ENCODE results near the gene GLYATL2.

The GLYATL2 gene, protein sequence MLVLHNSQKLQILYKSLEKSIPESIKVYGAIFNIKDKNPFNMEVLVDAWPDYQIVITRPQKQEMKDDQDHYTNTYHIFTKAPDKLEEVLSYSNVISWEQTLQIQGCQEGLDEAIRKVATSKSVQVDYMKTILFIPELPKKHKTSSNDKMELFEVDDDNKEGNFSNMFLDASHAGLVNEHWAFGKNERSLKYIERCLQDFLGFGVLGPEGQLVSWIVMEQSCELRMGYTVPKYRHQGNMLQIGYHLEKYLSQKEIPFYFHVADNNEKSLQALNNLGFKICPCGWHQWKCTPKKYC

DNA sequence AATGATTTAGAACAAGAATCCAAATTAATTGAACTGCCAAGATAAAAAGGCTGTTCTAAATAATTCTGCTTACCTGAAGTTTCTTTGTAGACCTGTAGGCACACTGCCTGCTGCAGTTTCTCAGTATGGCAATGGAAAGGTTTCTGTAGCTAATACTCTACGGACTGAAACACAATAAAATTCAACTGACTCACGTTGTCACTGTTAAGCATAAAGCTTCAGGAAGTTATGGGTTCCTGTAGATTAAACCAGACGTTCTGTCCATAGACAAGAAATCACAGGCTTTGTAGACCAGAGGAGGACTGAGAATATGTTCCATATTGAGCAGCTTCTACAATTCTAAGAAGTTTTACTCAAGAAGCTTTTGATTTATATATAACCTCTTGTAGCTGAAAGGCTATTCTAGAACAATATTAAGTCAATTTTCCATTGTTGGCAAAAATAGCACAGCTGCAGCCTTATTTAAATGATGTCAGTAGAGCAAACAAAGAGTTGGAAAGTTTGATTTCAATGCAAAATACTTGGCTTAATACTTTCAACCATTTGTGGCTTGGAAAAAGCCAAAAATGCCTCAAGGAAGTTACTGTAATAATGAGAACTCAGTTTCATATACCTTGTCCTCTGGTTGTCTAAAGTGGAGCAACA lies at the start of gene GLYATL2:
Gene GLYATL2 (minus strand): TSS at position 344 of the 645 bp plus-strand sequence. CDS start 5,092 bp downstream, outside the sequence.
- DNase-seq: no peak

DNA sequence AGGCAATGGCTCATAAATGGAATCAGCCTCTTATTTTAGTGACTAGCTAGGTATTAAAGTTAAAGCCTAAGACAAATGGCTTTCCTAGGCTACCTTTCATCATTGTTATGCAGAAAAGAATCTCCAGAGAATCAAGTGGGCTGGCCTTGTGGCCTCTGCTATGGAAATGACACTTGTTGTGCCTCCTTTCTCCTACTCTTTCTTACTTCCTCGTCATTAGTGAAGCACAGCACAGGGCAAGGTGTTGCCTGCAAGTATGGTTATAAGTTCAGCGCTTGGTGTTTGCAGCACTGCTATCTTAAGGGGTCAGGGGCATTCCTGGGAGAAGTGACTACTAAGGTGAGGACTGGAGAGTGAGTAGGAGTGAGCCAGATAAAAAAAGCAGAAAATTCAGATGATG lies 49.4 kb upstream of the GLYATL2 start:
- DNase-seq: no peak

DNA sequence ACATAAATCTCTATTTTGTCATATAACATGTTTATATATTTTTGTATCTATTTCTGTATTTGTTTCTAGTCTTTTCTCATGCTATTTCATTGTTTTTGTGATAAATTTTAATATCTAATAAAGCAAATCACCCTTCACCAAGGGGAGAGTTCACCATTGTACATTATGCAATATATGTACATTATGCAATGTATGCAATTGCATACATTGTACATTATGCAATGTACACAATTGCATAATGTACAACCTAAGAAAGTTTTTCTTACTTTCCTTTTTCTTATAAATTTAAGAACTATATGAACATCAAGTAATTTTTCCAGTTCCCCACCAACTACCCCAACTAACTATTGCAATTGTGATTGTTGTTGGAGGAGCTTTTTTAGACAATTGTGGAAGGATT lies 44.1 kb upstream of the GLYATL2 start:
- DNase-seq: no peak

DNA sequence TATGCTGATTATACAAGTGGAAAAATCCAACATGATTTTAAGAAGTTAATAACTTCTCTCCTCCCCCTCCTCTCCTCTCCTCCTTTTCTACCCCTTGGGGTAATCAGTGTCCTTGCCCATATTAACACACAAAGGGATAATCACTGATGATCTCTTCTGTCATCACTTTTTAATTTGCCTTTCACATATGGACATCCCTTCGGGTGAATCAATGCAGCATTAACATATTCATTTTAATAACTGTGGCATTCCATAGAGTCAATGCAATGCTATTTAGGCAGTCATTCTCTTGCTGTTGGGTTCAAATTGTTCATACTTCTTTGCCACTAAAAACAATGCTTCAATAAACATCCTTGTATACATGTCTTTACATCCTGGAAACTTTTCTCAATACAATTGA lies 42.9 kb upstream of the GLYATL2 start:
- no peak for DNase-seq

DNA sequence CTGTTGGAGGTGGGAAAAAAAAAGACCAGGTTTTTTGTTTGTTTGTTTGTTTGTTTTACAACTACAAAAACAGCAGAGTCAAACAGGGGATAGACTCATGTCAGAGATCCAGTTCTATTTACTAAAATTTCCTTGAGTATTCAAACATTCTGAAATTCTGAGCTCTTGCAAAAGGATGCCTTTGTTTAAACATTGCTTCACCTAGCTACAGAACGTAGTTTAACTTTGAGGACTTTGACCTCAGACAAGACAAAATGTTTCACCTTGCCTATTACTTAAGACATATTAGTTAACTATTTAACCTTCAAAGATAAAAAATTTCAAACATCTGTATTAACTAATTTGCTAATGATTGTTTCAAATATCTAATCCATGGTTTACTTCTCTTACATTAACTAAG lies 36.1 kb upstream of the GLYATL2 start:
- DNase-seq: no peak

DNA sequence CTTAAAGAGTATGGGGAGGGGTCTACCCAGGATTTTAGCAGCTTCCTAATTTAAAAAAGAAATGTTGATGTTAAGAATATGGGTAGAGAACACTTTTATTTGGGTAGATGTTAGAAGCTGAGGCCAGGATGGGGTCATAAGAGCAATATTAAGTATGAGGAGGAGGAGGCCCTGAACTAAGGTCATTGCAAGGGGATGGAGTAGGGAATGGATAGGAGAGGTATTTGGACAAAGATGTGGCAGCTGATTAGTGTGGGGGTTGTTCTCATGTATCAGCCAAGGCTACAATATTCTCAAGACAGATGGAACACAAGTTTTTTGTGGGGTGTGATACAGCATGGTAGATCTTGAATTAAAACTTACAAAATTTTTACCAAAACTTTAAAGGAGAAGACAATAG lies 35.7 kb upstream of the GLYATL2 start:
- no peak for DNase-seq

DNA sequence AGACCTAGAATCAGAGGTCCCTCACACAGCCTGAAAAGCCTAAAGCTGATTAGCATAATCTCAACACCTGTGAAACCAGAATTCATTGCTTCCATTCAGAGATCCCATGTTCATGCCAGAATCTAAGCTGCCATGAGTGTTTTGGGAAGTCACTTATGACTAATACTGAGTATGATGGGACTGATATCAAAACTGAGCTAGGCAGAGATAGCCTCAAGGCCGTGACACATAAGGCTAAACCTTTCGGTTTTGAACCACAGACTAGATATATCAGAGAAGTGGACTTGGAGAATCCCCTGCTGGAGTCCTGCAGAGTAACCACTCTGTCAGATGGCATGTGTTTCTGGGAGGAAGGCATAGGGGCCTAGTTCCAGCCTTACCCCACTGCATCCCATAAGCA lies 23.1 kb upstream of the GLYATL2 start:
- DNase-seq: no peak

DNA sequence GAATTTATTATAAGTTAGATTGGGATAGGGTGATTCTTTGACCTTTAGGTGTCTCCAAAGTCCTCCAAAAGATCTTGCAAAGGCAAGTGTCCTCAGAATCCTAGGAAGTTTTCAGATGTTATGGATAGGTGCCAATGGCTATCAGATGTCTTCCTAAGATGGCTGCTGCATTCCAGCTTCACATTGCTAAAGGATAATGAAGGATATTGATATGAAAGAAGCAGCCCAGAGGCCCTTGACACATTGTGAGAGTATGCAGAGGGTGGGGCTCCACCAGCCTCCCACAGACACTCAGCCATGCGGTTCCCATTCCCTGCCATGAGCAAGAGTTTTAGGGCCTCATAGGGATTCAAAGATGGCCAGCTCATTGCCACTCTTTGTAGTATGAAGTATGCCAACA lies 22.3 kb upstream of the GLYATL2 start:
- no peak for DNase-seq

DNA sequence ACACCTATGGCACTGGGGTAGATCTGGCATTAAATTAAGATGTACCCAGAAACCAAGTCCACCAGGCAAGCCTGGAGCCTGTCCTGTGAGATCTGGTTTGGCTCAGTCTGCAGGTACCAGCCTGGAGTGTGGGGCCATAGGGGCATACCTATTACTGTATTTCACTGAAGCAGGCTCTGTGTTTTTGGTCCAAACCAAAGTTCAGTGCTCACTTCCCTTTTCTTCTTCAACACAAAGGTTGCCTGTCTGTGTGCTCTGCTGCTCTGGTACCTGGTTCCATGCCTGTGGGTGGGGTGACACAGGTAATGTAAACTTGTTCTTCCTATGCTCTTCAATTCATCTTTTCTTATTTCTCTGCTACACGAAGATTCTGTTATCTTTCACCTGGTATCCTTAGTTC lies 19.8 kb upstream of the GLYATL2 start:
- DNase-seq: no peak

DNA sequence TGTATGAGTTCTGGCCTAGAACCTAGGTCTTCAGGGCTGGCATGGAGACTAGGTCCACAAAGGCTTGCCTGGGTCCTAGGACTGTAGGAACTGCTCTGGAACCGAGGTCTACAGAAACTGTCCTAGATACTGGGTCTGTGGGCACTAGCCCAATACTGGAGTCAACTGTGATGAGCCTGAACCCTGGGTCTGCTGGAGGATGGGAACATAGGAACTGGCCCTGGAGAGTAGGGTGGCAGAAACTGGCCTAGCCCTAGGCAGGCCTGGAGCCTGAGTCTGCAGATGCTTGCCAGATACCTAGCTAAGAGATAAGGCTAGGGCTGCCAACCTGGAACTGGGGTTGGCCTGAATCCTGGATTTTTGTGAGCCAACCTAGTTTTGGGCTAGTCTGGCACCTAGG lies 19.2 kb upstream of the GLYATL2 start:
- no peak for DNase-seq

DNA sequence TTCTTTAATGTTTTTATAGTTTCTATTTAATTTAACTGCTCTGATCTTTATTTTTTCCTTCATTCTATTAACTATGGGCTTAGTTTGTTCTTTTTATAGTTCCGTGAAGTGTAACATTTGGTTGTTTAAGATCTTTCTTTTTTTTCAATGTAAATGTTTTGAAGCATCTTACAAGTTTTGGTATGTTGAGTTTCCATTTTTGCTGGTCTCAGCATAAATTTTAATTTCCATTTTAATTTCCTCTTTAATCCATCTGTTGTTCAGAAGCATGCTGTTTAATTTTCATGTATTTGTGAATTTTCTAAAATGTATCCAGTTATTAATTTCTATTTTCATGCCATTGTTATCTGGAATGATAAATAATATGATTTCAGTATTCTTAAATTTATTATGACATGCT lies 17.0 kb upstream of the GLYATL2 start:
- DNase-seq: no peak

DNA sequence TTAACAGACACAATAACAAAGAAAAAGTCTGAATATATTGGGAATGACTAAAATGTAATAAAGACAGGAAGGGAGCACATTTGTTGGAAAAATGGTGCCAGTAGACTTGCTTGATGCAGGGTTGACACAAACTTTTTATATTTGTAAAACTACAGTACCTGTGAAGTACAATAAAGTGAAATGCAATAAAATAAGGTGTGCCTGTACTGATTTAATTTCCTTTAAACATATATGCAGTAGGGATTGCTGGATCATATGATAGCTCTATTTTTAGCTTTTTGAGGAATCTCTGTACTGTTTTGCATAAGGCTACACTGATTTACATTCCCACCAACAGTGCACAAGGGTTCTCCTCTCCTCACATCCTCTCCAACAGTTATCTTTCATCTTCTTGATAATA lies 12.3 kb upstream of the GLYATL2 start:
- DNase-seq: no peak

DNA sequence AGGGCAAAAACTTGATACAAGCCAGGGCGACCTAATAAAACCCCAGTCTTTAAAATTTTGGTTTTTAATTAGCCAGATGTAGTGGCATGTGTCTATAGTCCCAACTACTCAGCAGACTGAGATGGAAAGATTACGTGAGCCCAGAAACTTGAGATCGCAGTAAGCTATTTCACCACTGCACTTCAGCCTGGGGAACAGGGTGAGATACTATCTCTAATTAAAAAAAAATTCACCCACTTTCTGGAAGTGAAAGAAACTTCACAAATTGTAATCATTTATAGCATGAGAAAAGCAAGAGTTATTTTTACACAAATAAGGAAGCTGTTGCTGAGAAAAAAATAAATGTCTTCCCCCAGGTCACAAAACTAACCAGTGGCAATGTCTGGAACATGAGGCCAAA lies 882 bp upstream of the GLYATL2 start:
- no peak for DNase-seq

DNA sequence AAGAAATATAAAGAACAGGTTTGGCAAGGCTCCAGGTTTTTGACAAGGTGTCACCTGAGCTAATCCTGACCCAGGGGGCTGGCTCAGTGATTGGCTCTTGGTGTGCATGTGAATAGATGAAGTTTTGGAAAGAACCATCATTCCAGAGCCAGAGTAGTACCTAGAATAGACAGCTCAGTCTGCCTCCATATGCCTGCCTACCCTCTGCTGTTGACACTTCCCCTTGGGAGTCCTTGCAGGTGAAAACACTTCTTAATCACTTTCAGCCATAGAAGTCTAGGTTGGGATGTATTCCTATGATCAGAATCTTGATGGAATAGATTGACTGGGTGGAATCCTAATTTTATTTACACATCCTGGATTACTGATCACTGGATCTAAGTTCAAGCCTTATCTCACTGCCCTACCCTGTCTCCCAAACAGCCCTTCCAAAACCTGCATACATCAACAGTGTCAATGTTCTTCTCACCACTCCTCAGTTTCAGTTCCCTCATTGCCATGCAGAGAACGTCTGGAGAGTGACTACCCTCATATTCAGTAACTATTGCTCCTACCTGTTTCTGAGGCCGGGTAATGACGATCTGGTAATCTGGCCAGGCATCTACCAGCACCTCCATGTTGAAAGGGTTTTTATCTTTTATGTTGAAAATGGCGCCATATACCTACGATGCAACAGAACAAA lies 6.7 kb downstream of the GLYATL2 start:
- DNase-seq: no peak

DNA sequence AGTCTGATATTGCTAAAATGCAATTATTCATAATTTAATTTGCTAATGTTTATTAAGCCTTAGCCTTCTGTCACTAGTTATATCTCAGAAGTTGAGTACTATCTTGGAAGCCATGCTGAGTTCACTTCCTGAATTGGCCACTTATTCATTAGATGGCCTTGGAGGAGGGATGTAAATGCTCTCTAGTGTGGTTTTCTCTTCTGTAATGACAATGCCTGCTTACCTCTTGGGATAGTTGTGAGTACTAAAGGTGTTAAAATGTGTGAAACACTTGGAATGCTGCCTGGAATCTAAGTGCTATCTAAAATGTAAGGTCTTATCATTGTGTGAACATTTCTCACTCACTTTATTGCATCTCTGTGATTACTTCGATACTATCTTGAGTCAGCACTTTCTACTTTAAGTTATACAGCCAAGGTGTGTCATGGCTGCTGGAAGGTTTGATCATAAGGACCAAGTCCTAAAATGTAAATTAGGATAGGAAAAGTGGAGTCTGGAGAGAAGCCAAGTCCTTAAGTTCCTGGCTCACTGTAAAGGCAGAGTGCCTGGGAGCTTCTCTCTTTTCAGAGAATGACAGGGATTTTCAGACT lies 12.4 kb downstream of the GLYATL2 start:
- no peak for DNase-seq

DNA sequence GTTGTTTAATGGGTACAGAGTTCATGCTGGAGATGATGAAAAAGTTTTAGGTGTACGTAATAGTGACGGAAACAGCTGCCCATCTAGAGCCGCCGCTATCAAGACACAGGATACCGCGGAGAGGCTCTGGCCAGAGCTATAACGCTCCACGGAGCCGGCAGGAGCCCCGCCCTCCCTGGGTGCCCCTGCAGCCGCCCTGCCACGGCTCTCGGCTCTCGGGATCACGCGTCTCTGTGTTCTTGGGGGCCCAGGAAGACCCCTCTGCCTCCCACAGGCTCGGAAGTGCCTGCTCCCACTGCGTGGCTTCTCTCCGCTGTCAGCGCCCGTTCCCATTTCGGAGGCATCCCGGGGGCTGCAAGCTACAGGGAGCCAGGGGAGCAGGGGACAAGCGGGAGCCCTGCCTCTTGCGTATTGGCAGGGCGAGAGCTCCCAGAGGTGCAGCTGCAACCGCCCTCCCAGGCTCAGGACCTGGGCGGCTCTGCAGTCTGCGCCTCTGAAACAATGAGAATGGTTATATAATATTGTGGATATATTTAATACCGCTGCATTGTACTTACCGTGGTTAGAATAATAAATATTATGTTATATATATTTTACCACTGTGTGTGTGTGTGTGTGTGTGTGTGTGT lies 13.7 kb downstream of the GLYATL2 start:
- DNase-seq: no peak

DNA sequence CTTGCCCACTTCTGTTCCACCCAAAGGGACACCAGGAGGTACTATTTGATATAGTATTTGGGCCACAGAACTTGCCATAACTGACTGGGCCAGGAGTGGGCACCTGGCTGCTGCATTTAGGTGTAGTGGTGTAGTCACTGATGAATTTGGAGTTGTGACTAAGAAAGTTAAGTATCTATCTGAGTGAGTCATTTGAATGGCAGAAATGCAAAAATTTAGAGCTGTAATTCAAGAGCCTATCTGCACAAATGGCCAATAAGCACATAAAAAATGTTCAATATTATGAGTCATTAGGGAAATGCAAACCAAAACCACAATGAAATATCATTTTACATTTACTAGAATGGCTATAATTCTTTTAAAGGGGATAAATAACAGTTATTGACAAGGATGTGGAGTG lies 14.7 kb downstream of the GLYATL2 start:
- DNase-seq: no peak

DNA sequence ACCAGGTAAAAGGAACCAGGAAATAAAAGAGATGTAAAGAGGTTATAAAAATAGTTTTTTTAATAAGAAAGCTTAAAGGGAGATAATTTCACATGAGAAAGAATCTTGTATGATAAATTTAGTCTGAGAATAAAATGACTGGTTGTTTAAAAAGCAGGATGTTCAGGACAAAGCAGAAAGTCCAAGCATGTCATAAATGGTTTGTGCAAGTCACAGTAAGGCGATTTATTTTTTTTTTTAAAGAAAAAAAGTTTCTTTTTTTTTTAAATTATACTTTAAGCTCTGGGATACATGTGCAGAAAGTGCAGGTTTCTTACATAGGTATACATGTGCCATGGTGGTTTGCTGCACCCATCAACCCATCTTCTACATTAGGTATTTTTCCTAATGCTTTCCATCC lies 30.8 kb downstream of the GLYATL2 start:
- no peak for DNase-seq

DNA sequence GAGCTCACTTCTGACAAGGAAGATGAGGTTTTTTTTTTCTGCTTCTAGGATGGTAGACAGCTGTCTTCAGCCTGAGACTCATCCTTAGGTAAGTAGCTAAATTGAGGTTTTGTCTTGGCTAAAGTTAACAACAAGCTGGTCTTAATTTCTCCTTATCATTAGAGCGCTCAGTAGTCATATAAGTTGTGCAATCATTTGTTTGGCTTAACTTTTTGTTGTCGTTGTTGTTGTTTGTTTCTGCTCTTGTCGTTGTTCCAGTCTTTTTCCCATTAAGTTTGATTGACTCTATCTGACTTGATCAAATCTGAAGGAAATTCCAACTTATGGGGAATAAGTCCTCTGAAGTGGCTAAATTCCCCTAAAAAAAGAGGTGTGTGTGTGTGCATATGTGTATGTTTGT lies 33.0 kb downstream of the GLYATL2 start:
- DNase-seq: no peak

DNA sequence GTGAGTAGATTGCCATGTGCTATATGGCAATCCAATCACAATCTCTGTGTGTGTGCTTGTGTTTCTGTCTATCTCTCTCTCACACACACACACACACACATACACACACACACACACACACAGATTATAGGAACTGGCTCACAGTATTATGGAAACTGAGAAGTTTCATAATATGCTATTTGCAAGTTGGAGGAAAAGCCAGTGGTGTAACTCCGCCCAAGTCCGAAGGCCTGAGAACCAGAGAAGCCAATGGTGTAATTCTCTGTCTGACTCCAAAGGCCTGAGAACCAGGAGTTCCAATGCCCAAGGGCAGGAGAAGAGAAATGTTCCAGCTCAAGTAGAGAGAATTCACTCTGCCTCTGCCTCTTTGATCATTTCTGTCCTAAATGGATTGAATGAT lies 37.2 kb downstream of the GLYATL2 start:
- no peak for DNase-seq

DNA sequence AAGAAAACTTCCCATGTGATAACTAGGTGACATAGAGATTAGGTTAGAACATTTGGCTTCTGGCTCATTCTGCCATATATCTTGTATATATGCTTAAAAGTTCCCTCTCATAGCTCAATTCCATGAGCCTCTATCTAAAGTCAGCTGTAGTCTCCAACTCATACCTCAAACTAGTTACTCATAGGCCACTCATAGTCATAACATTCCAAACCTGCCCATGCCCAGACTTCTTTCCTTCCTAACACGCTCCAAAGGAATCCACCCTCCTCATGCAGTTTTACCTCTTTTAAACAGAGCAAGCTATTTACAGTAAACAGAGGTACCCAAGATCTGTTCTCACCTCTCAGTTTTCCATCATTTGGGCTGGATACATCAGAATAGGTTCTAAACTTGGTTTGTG lies 39.4 kb downstream of the GLYATL2 start:
- no peak for DNase-seq

DNA sequence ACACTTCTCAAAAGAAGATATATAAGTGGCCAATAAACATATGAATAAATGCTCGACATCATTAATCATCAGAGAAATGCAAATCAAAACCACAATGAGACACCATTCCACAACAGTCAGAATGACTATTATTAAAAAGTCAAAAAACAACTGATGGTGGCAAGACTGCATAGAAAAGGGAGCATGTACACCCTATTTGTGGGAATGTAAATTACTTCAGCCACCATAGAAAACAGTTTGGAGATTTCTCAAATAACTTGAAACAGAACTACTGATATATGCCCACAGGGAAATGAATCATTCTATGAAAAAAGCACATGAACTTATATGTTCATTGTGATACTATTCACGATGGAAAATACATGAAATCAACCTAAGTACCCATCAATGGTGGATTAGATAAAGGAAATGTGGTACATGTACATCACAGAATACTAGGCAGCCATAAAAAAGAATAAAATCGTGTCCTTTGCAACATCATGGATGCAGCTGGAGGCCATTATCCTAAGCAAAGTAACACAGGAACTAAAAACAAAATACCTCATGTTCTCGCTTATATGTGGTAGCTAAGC lies 42.4 kb downstream of the GLYATL2 start:
- no peak for DNase-seq

DNA sequence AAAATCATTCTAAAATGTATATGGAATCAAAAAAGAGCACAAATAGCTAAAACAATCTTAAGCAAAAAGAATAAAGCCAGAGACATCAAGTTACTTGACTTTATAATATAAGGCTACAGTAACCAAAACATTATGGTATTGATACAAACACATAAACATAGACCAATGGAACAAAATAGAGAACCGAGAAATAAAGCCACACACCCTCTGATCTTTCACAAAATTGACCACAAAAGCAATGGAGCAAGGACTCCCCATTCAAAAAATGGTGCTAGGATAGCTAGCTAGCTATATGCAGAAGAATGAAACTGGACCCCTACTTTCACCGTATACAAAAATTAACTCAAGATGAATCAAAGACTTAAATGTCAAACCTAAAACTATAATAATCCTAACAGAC lies 43.2 kb downstream of the GLYATL2 start:
- no peak for DNase-seq

Data from activated CD4-positive, alpha-beta T cell treated with anti-CD3 and anti-CD28 coated beads, Interleukin-10, Interleukin-2, amounts not matched to agents 100 ng/mL and 50 ng/mL, durations not matched to agents 16 hours and 8 hours (primary cell).